HEK293 (cell line): Measurements from ENCODE around the gene HOXB7.

ENCODE experiments used
- CTCF ChIA-PET: fragments of 350-600 bp; formaldehyde crosslinking; extraction: SDS; loops from one replicate; lab custom pipeline; 2021; ENCODE audit warnings: antibody characterized with exemption; lab: Yijun Ruan, JAX
- POLR2A ChIA-PET: fragments of 300-600 bp; formaldehyde crosslinking; extraction: SDS; loops from one replicate; lab custom pipeline; 2020; ENCODE audit warnings: antibody characterized with exemption, inconsistent platforms; lab: Yijun Ruan, JAX
- H3K27ac ChIP-seq: fragments of 200-500 bp; sonication (Bioruptor generic); 2 replicates; pipeline ENCODE4 v1.5.1; 2014; ENCODE audit warnings: low read depth, low read length, control low read depth, inconsistent platforms; ENCODE audit errors: extremely low read depth
- H3K36me3 ChIP-seq, 2 experiments: fragments of 200-500 bp in 1 of 2; sonication (Bioruptor generic) in 1 of 2; 1 replicate in 1 of 2; 2 replicates in 1 of 2; pipeline ENCODE4 v1.5.1; 2014 to 2017; ENCODE audit warnings: inconsistent platforms in 2 of 2, low read length in 2 of 2; ENCODE audit not compliant: control insufficient read depth in 2 of 2, insufficient read depth in 1 of 2
- H3K4me1 ChIP-seq: fragments of 200-500 bp; sonication (Bioruptor generic); 2 replicates; pipeline ENCODE4 v1.5.1; 2014; ENCODE audit warnings: mild to moderate bottlenecking, low read length, inconsistent platforms; ENCODE audit not compliant: control insufficient read depth, insufficient read depth
- H3K4me3 ChIP-seq: 2 replicates; pipeline ENCODE4 v1.5.1; 2011; ENCODE audit warnings: low read depth, mild to moderate bottlenecking, control low read depth, low read length, moderate library complexity
- H3K9me3 ChIP-seq: fragments of 200-500 bp; sonication (Bioruptor generic); 2 replicates; pipeline ENCODE4 v1.5.1; 2014; ENCODE audit warnings: low read depth, low read length, inconsistent platforms; ENCODE audit not compliant: control insufficient read depth, insufficient read depth
- GFI1B ChIP-seq: fragments of 450-650 bp; formaldehyde crosslinking; IDR thresholded peaks from 2 replicates; pipeline ENCODE4 v1.5.1; 2016; ENCODE audit warnings: missing biosample characterization, missing genetic modification characterization
- KLF16 ChIP-seq: fragments of 450-650 bp; formaldehyde crosslinking; IDR thresholded peaks from 2 replicates; pipeline ENCODE4 v1.5.1; 2017; ENCODE audit warnings: missing biosample characterization, missing genetic modification characterization
- ZFP37 ChIP-seq: fragments of 450-650 bp; formaldehyde crosslinking; IDR thresholded peaks from 2 replicates; pipeline ENCODE4 v1.5.1; 2016; ENCODE audit warnings: missing biosample characterization, missing genetic modification characterization
- ZNF16 ChIP-seq: fragments of 450-650 bp; formaldehyde crosslinking; IDR thresholded peaks from 2 replicates; pipeline ENCODE4 v1.5.1; 2016; ENCODE audit warnings: low read depth, missing biosample characterization, missing genetic modification characterization
- ZNF223 ChIP-seq: fragments of 450-650 bp; formaldehyde crosslinking; IDR thresholded peaks from 2 replicates; pipeline ENCODE4 v1.5.1; 2016; ENCODE audit warnings: missing biosample characterization, missing genetic modification characterization
- ZNF239 ChIP-seq: fragments of 450-650 bp; formaldehyde crosslinking; IDR thresholded peaks from 2 replicates; pipeline ENCODE4 v1.5.1; 2016; ENCODE audit warnings: missing biosample characterization, missing genetic modification characterization
- ZNF274 ChIP-seq, 2 experiments: fragments of 200-500 bp in 1 of 2; fragments of 450-650 bp in 1 of 2; sonication (Bioruptor generic) in 1 of 2; formaldehyde crosslinking in 1 of 2; IDR thresholded peaks; 2 replicates each; pipeline versions ENCODE4 v1.5.1 to v1.6.1; 2014 to 2016; ENCODE audit warnings: borderline replicate concordance in 1 of 2, inconsistent platforms in 1 of 2, low read length in 1 of 2, missing biosample characterization in 1 of 2, missing genetic modification characterization in 1 of 2
- ZNF302 ChIP-seq: fragments of 450-650 bp; formaldehyde crosslinking; IDR thresholded peaks from 2 replicates; pipeline ENCODE4 v1.5.1; 2016; ENCODE audit warnings: missing biosample characterization, missing genetic modification characterization, low read depth
- ZNF423 ChIP-seq: fragments of 450-650 bp; formaldehyde crosslinking; IDR thresholded peaks from 2 replicates; pipeline ENCODE4 v1.5.1; 2016; ENCODE audit warnings: missing biosample characterization, missing genetic modification characterization
- ZNF530 ChIP-seq: fragments of 450-650 bp; formaldehyde crosslinking; IDR thresholded peaks from 2 replicates; pipeline ENCODE4 v1.5.1; 2016; ENCODE audit warnings: low read depth, missing biosample characterization, missing genetic modification characterization
- ZNF571 ChIP-seq: fragments of 450-650 bp; formaldehyde crosslinking; IDR thresholded peaks from 2 replicates; pipeline ENCODE4 v1.5.0; 2017; ENCODE audit warnings: missing biosample characterization, missing genetic modification characterization
- ZNF610 ChIP-seq: fragments of 450-650 bp; formaldehyde crosslinking; IDR thresholded peaks from 2 replicates; pipeline ENCODE4 v1.5.1; 2016; ENCODE audit warnings: missing biosample characterization, missing genetic modification characterization, borderline replicate concordance
- ZNF621 ChIP-seq: fragments of 450-650 bp; formaldehyde crosslinking; IDR thresholded peaks from 2 replicates; pipeline ENCODE4 v1.5.1; 2017; ENCODE audit warnings: missing biosample characterization, missing genetic modification characterization
- TF ChIP-seq, protein P1 (sequence below): fragments of 450-650 bp; formaldehyde crosslinking; IDR thresholded peaks from 2 replicates; pipeline ENCODE4 v1.5.1; 2016; ENCODE audit warnings: missing biosample characterization, missing genetic modification characterization
- TF ChIP-seq, protein P2 (sequence below): fragments of 450-650 bp; formaldehyde crosslinking; IDR thresholded peaks from 2 replicates; pipeline ENCODE4 v1.5.1; 2016; ENCODE audit warnings: missing biosample characterization, missing genetic modification characterization
- TF ChIP-seq, protein P3 (sequence below): fragments of 450-650 bp; formaldehyde crosslinking; IDR thresholded peaks from 2 replicates; pipeline ENCODE4 v1.5.1; 2016; ENCODE audit warnings: missing biosample characterization, missing genetic modification characterization
- TF ChIP-seq, protein P4 (sequence below): fragments of 450-650 bp; formaldehyde crosslinking; IDR thresholded peaks from 2 replicates; pipeline ENCODE4 v1.5.1; 2016; ENCODE audit warnings: missing biosample characterization, missing genetic modification characterization

Gene HOXB7

DNA sequence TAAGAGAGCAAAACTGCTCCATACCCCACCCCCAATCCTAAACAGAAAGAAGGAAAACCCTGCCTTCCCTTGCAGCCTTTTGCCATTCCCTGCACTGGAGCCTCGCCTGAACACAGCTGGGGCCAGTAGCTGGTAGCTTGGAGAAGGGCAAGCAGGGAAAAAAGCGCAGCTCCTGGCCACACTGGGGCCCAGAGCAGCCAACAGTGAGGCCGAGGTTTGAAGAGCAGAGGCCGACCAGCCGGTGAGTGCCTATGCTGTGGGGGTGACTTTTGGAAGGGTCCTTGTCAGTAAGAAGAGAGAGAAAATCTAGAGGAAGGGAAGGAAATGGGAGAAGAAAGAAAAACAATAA is 18.6 kb upstream of the HOXB7 start:
- peaks cover 6% of the 10 kb centered on the region; the same call in 1 of the 2 replicates for H3K4me1 ChIP-seq
- POLR2A ChIA-PET: interaction anchor here (0.6 to 1.5 kb wide), 2 partner anchors 10 to 436 kb away, joined by 5 to 7 read pairs; no protein-coding TSS in a partner anchor
- no peak overlapping the region for H3K4me3 ChIP-seq
- CTCF ChIA-PET: interaction anchor here (1.0 to 1.1 kb wide), 2 partner anchors 10 to 162 kb away, joined by 3 to 4 read pairs; no protein-coding TSS in a partner anchor
- no peak for TF ChIP-seq ZNF223 (tag by site-specific recombination)
- no peak for TF ChIP-seq KLF16 (tag by site-specific recombination)
- TF ChIP-seq ZNF610 (tag by site-specific recombination): no peak
- TF ChIP-seq ZNF571: no peak
- TF ChIP-seq, protein P1, sequence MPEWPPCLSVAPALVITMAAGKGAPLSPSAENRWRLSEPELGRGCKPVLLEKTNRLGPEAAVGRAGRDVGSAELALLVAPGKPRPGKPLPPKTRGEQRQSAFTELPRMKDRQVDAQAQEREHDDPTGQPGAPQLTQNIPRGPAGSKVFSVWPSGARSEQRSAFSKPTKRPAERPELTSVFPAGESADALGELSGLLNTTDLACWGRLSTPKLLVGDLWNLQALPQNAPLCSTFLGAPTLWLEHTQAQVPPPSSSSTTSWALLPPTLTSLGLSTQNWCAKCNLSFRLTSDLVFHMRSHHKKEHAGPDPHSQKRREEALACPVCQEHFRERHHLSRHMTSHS (tag by site-specific recombination): no peak
- no peak for TF ChIP-seq GFI1B (tag by site-specific recombination)
- TF ChIP-seq ZNF530 (tag by site-specific recombination): no peak
- TF ChIP-seq, protein P2, sequence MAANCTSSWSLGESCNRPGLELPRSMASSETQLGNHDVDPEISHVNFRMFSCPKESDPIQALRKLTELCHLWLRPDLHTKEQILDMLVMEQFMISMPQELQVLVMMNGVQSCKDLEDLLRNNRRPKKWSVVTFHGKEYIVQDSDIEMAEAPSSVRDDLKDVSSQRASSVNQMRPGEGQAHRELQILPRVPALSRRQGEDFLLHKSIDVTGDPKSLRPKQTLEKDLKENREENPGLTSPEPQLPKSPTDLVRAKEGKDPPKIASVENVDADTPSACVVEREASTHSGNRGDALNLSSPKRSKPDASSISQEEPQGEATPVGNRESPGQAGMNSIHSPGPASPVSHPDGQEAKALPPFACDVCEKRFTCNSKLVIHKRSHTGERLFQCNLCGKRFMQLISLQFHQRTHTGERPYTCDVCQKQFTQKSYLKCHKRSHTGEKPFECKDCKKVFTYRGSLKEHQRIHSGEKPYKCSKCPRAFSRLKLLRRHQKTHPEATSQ (tag by site-specific recombination): no peak
- no peak for TF ChIP-seq ZNF621 (tag by site-specific recombination)
- no peak for TF ChIP-seq ZNF16 (tag by site-specific recombination)
- no peak for TF ChIP-seq ZNF423 (tag by site-specific recombination)
- no peak for TF ChIP-seq ZNF302 (tag by site-specific recombination)
- no peak for TF ChIP-seq ZNF239
- TF ChIP-seq, protein P3, sequence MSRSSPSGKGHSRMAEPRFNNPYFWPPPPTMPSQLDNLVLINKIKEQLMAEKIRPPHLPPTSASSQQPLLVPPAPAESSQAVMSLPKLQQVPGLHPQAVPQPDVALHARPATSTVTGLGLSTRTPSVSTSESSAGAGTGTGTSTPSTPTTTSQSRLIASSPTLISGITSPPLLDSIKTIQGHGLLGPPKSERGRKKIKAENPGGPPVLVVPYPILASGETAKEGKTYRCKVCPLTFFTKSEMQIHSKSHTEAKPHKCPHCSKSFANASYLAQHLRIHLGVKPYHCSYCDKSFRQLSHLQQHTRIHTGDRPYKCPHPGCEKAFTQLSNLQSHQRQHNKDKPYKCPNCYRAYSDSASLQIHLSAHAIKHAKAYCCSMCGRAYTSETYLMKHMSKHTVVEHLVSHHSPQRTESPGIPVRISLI (tag by site-specific recombination): no peak
- no peak for TF ChIP-seq ZNF274 (IDR thresholded peaks at IDR 0.05; ENCODE audit: low read length)
- no peak for TF ChIP-seq ZNF274 (tag by site-specific recombination; IDR thresholded peaks at IDR 0.05; ENCODE audit: borderline replicate concordance)
- TF ChIP-seq, all 188 proteins: peak for 0
- Histone ChIP-seq H3K36me3 (peaks cover 0 to 30% of the 10 kb centered on the region in 2 experiments; a peak in 1 of 3 replicates), H3K9me3 (no peaks in the 10 kb centered on the region), H3K27ac (no peak overlapping the region)

DNA sequence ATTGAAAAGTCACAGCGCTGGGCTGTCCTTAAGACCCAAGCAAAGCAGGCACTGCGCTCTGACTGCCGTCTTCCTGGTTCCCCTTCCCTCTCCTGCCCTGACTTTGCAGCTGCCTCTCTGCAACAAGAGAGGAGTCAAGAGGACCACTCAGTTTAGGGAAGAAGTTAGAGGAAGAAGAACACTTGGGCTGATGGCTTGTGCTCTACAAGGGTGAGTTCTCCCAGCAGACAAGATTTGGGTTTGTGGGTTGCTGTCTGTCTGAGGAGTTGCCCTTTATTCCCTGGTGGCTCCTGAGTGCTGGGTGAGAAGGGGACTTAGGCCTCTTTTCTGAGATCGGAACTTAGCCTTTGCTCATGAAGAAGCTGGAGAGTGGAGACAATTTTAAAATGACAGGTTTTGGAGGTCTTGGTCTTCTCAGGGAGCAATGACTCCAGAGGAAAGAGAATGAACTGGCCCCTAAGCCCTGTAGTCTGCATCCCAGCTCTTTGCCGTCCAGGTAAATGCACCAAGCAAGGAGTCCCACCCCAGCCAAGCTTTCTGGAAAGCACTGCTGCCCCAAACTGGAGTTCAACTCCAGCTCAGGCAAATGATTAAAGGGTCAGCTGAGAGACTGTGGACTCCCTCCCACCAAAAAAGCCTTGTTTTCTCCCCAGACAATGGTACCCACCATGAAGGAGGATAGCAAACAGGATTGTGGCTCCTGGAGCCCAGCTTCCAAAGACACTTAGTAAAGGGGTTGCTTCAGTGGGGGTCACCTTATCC is 18.0 kb upstream of the HOXB7 start:
- Histone ChIP-seq H3K9me3 (no peaks in the 10 kb centered on the region), H3K4me3 (no peak overlapping the region)
- CTCF ChIA-PET: interaction anchor here (1.0 to 5.0 kb wide), 2 partner anchors 7 to 162 kb away, joined by 4 to 37 read pairs; no protein-coding TSS in a partner anchor
- no peak for TF ChIP-seq KLF16 (tag by site-specific recombination)
- TF ChIP-seq ZFP37: no peak
- TF ChIP-seq, protein P4, sequence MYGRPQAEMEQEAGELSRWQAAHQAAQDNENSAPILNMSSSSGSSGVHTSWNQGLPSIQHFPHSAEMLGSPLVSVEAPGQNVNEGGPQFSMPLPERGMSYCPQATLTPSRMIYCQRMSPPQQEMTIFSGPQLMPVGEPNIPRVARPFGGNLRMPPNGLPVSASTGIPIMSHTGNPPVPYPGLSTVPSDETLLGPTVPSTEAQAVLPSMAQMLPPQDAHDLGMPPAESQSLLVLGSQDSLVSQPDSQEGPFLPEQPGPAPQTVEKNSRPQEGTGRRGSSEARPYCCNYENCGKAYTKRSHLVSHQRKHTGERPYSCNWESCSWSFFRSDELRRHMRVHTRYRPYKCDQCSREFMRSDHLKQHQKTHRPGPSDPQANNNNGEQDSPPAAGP (tag by site-specific recombination): no peak
- TF ChIP-seq, all 188 proteins: peak for 0
- Histone ChIP-seq H3K27ac (no peak overlapping the region), H3K4me1 (peaks cover 9% of the 10 kb centered on the region), H3K36me3 (peaks cover 0 to 29% of the 10 kb centered on the region in 2 experiments; a peak in 1 of 3 replicates)
- POLR2A ChIA-PET: interaction anchor here (1.5 to 4.5 kb wide), 2 partner anchors 8 to 11 kb away, joined by 7 to 38 read pairs; no protein-coding TSS in a partner anchor
